Stimulated activated CD4-positive, alpha-beta T cell treated with anti-CD3 and anti-CD28 coated beads, Interleukin-1b, Interleukin-23, amount 100 ng/mL, for 48 hours (primary cell): Measurements from ENCODE around the gene RALGDS.

Source experiments
- DNase-seq: peaks from one replicate; pipeline ENCODE4 v3.0.0-alpha.2; 2020

Gene RALGDS

GRCh38 chr9:133149130-133150015 is 28.3 kb upstream of the RALGDS start:
- peak; percentile 84 for DNase-seq

- DNase-seq, result peak; percentile 60
Measured at GRCh38 chr9:133148199-133149129, 27.4 kb upstream of the RALGDS start.

GRCh38 chr9:133147412-133148198 is 26.6 kb upstream of the RALGDS start:
- DNase-seq, result peak; percentile 82

GRCh38 chr9:133146746-133147411 is 25.8 kb upstream of the RALGDS start:
- DNase-seq, result no peak

- DNase-seq, result no peak
Measured at GRCh38 chr9:133144904-133145851, 24.1 kb upstream of the RALGDS start.

GRCh38 chr9:133144142-133144903 is 23.3 kb upstream of the RALGDS start:
- DNase-seq, result peak; percentile 94

- DNase-seq, result no peak
Measured at GRCh38 chr9:133143639-133144141, 22.6 kb upstream of the RALGDS start.

GRCh38 chr9:133142684-133143622 is 21.9 kb upstream of the RALGDS start:
- DNase-seq, result peak; percentile 49

GRCh38 chr9:133141833-133142595 is 21.0 kb upstream of the RALGDS start:
- DNase-seq, result peak; percentile 46

GRCh38 chr9:133140606-133141005 is 19.6 kb upstream of the RALGDS start:
- DNase-seq, result no peak

GRCh38 chr9:133140174-133140505 is 19.1 kb upstream of the RALGDS start:
- no peak for DNase-seq

GRCh38 chr9:133139246-133140173 is 18.5 kb upstream of the RALGDS start:
- no peak for DNase-seq

GRCh38 chr9:133137451-133138231 is 16.6 kb upstream of the RALGDS start:
- DNase-seq, result no peak

GRCh38 chr9:133135146-133135745 is 14.2 kb upstream of the RALGDS start:
- DNase-seq, result peak; percentile 84

GRCh38 chr9:133134388-133135145 is 13.5 kb upstream of the RALGDS start:
- peak; percentile 54 for DNase-seq
